Activated CD8-positive, alpha-beta memory T cell treated with anti-CD3 and anti-CD28 coated beads, Interleukin-2, amount 50 U/mL, for 1 hour (primary cell): Measurements from ENCODE around the gene BLZF1.
"Not testable (repeated sequence)": the region's sequence is repeated elsewhere in the genome, so short reads cannot be mapped to it uniquely, and the experiment has no call there.

ENCODE experiments used
- DNase-seq: peaks from one replicate; pipeline ENCODE4 v3.0.0-alpha.2; 2020; ENCODE audit errors: extremely low read depth

BLZF1 gene, protein sequence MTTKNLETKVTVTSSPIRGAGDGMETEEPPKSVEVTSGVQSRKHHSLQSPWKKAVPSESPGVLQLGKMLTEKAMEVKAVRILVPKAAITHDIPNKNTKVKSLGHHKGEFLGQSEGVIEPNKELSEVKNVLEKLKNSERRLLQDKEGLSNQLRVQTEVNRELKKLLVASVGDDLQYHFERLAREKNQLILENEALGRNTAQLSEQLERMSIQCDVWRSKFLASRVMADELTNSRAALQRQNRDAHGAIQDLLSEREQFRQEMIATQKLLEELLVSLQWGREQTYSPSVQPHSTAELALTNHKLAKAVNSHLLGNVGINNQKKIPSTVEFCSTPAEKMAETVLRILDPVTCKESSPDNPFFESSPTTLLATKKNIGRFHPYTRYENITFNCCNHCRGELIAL

DNA sequence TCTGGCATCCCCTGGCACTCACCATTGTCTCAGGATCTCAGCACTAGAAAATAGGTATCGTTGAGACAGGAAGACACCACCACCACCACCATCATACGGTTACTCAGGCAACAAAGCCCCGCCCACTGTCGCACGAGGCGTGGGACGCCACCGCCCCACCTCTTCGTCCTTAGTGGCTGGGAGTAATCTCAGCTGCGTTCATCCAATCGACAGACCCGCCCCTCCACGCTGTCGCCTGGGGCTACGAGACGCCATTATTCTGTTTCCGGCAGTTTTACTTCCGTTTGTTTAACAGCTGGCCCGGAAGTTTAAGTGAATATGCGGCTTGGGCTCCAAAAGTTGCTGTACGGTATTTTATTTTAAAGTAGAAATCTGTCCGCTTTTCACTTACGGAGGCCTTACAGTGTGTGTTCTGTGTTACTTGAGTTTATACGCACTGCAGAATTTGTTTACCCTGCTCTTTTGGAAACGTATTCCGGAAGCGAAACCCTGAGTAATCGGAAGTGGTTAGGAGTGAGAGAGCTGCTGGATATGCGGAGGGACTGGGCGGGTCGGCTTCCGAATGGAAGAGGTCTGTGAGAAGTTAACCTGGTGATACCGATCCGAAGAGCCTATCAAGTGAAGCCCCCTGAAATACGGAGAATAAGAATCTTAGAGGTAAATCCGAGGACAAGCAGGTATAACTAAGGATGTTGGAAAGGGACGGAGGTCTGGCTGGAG lies at the start of gene BLZF1, which contains the start of gene NME7:
Gene BLZF1 (plus strand): TSS at position 510 of the 720 bp plus-strand sequence. CDS start 1,328 bp downstream, outside the sequence.
Gene NME7 (minus strand): TSS at position 112 of the 720 bp plus-strand sequence. CDS start 87 bp downstream, at position 25.
- DNase-seq, result peak; percentile 94

DNA sequence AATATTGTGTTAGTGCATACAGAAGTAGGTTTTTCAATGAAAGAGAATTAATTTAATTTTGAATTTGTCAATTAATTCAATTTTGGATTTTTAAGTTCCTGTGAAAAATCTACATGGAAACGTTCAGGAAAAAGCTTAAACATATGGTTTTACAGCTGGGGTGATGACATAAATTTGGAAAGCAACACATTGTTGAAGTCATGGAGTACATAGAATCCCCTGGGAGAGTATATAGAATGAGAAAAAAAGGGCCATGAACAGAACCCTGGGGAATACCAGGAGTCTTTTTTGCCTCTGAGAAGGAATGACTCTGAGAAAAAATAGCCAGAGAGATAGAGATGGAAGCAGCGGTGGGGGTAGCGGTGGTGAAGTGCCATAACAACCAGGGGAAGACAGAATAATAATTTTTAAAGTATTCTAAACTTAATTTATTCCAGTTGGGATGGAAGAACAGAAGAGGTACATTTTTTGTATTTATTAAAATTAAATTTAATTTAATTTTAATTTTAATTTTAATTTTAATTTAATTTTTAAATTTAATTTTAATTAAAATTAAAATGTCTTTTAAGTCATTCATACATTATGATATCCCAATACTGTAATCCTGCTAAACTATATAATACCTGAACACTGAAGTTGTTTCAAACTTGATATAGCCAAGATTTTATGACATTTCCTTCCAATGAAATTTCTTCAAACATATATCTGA lies 49.3 kb upstream of the BLZF1 start:
- DNase-seq, result no peak

DNA sequence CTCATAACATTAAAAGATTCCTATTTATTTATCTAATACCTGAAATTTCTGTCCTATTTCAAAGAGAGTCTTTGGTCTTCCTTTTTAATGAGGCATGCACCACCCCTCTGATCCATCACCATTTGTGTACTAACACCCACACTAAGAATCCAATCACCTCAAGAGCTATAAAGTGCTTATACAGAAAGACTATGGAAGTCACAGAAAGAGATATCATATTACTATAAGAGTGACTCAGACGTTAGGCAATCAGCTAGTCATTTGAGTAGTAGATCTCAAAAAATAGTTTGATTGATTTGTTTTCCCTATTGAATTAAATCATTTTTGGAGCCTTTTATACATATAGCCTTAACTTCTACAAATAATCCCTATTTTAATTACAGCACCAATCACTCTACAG lies 46.5 kb upstream of the BLZF1 start:
- no peak for DNase-seq

DNA sequence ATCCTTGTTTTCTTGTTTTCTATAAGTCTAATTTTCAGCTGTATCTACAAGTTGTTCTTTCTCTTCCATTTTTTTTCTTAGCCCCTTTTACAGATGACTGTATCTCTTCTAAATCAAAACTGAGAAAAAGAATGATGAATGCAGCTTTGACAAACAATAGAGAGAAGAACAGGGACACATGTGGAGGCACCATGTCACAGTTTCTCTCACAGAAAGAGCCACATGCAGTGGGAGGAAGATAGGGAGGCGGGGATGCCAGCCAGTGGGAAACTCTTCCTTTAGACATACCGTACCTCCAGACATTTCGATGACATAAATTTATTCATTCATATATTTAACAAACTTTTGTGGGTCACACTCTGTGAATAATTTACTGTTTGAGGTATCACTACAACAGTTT lies 45.9 kb upstream of the BLZF1 start:
- DNase-seq, result no peak

DNA sequence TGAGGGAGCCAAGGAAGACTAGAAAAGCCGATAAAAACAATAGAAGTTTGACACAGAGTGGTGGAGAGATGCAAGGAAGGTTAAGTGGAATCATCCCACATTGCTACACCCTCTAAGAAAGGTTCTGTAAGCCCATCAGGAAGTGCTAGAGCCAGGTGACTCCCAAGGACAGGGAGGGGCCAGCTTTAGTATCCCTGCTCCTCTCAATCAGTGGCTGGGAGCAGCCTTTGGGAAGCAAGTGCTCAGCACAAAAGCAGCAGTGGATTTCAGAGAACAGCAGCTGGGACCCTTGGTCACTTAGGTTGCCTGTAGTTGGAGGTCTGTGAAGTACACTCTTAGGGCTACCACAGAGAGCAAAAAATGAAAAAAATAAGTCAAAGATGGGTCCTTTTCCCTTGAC lies 42.9 kb upstream of the BLZF1 start:
- no peak for DNase-seq

DNA sequence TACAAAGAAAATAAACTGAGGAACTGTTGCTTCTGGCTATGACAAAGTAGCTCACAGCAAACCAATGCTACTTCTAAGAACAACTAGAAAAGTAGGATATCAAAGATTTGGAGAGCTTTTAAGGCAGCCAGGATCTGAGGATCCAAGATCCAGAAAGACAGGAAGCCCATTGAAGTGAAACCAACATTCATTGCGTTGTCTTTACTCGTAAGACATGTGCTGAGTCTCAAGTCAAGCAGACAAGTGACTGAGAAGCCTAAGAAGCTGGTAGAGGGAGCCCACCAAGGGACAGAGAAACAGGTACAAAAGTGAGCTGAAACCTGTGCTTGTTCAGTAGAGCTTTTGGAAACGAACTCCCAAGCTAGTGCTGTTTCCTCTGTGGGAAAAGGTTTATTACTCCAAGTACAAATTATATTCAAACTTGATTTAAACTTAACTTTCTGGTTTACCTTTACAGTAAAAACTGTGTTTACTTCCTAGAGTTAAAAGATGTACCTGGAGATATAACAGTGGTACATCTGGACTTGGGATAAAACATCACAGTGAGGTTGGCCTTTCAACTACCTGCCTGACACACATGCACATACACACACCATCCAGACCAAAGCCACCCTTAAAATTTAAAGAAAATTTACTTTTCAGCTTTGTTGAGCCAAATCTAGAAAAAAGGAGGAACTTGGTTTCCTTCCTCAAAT lies 41.6 kb upstream of the BLZF1 start:
- no peak for DNase-seq

DNA sequence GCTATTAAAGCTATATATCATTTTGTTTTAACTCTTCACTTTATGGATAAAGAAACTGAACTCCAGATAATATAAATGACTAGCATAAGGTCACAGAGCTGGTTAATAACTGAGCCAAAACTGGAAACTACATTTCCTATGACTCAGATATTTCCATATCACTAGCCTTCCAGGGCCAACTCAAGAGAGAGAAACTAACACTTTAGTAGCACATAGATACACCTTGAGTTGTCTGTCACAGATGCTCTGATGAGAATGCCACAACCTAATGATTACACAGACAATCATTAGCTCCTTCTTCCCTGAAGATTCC lies 41.1 kb upstream of the BLZF1 start:
- no peak for DNase-seq

DNA sequence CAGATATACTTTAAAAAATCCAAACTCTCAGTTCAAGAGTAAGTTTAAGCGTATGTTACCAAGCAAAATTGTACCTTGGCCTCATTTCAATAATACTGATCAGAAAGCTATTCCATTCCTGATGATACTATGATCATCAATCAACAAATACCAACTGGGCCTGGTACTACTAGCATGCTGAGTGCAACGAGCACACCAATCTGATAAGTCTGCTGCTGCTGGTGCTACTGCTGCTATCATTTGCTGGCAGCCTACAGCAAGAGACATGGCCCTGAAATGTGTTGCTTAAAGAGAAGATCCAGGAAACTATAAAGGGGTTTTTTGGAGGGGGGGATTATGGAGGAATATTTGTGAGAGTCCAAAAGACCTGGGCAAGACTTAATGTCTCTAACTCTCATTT lies 40.1 kb upstream of the BLZF1 start:
- DNase-seq, result no peak

DNA sequence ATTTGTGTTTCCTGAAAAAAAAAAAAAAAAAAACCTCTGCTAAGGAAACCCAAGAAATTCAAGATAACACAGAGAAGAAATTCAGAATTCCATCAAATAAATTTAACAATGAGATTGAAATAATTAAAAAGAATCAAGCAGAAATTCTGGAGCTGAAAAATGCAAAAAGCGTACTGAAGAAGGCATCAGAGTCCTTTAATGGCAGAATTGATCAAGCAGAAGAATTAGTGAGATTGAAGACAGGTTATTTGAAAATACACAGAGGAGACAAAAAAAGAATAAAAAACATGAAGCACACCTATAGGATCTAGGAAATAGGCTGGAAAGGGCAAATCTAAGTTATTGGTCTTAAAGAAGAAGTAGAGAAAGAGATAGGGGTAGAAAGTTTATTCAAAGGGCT lies 38.6 kb upstream of the BLZF1 start:
- no peak for DNase-seq

DNA sequence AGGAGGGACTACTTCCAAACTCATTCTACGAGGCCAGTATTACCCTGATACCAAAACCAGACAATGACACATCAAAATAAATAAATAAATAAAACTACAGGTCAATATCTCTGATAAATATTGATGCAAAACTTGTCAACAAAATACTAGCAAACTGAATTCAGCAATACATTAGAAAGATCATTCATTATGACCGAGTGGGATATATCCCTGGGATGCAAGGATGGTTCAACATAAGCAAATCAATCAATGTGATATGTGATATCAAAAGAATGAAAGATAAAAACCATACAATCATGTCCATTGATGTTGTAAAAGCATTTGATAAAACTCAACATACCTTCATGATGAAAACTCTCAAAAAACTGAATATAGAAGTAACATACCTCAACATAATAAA lies 37.1 kb upstream of the BLZF1 start:
- no peak for DNase-seq

DNA sequence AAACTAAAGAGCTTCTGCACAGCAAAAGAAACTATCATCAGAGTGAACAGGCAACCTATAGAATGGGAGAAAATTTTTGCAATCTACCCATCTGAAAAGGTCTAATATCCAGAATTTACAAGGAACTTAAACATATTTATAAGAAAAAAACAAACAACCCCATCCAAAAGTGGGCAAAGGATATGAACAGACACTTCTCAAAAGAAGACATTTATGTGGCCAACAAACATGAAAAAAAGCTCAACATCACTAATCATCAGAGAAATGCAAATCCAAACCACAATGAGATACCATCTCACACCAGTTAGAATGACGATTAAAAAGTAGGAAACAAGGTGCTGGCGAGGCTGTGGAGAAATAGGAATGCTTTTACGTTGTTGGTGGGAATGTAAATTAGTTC lies 33.3 kb upstream of the BLZF1 start:
- DNase-seq, result not testable (repeated sequence)

DNA sequence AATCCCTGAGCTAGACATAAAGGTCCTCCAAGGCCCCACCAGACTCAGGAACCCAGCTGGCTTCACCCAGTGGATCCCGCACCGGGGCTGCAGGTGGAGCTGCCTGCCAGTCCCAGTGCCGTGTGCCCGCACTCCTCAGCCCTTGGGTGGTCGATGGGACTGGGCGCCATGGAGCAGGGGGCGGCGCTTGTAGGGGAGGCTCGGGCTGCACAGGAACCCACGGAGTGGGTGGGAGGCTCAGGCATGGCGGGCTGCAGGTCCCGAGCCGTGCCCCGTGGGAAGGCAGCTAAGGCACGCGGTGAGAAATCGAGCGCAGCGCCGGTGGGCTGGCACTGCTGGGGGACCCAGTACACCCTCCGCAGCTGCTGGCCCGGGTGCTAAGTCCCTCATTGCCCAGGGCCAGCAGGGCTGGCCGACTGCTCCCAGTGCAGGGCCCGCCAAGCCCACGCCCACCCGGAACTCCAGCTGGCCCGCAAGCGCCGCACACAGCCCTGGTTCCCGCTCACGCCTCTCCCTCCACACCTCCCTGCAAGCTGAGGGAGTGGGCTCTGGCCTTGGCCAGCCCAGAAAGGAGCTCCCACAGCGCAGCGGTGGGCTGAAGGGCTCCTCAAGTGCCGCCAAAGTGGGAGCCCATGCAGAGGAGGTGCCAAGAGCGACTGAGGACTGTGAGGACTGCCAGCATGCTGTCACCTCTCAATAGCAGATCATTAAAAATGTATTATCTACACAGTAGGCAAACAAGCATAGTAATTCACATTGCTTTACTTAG lies 30.9 kb upstream of the BLZF1 start:
- not testable (repeated sequence) for DNase-seq

DNA sequence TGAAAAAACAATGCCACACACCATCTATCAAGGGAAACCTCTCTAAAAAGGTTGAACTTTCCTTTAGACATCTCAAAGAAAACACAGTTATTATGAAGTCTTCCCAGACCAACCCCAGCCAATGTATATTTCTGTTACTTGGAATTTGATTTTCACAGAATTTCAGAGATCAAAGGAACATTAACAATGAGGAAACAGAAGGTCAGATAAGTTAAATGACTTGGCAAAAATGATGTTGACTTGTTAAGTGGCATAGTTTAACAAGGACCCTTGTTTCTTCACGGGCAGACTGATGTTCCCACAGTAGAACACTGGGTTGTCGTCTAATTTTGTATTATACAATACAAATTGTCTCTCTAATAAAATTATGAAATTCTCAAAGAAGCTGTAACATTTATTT lies 29.4 kb upstream of the BLZF1 start:
- no peak for DNase-seq

DNA sequence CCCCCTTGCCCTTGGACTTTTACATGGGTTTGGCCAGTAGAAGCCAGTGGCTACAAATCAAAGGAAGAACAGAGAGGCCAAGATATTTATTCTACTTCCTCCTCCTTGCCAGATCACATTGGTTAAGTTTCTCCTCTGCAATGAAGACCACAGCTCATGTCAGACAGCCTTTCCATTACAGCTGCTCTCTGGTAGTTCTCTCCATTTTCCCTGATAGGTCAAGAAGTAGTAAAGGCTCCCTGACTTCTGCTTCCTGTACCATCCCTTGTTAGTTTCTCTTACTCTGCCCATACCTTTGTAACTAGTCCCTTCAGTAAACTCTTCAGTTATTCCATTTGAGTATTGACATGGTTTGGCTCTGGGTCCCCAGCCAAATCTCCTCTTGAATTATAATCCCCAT lies 28.2 kb upstream of the BLZF1 start:
- DNase-seq, result no peak

DNA sequence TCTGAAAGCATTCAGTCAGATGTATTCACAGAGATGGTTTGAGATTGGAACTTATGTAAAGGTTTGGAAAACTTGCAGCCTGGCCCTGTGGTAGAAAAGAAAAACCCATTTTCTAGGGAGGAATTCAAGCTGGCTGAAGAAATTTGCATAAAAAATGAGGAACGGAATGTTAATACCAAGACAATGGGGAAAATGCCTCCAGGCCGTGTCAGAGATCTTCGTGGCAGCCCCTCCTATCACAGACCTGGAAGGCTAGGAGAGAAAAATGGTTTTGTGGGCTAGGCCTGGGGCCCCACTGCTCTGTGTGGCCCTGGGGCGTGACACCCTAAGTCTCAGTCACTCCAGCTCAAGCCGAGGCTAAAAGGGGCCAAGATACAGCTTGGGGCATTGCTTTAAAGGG lies 27.1 kb upstream of the BLZF1 start:
- DNase-seq, result no peak

DNA sequence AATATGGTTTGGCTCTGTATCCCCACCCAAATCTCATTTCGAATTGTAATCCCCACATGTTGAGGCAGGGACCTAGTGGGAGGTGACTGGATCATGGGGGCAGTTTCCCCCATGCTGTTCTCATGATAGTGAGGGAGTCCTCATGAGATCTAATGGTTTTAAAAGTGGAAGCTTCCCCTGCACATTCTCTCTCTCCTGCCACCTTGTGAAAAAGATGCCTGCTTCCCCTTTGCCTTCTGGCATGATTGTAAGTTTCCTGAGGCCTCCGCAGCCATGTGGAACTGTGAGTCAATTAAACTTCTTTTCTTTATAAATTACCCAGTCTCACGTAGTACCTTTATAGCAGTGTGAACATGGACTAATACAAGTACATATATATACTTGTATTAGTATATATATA lies 25.9 kb upstream of the BLZF1 start:
- not testable (repeated sequence) for DNase-seq

DNA sequence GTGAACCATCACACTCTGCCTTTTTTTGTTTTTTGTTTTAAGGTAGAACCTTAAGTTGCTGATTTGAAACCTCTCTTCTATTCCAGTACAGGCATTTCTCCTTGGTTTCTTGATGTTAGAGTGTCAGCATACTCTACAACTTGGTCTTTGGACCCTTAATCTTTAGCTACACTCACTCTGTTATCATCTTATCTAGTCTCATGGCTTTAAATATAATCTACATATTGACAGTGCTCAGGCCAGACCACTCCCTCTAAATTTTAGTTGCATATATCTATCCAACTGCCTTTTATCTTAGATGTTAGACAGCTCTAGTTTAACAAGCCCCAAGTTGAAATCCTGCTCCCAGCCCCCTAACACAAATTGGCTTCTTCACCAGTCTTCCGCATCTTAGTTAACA lies 22.5 kb upstream of the BLZF1 start:
- no peak for DNase-seq

DNA sequence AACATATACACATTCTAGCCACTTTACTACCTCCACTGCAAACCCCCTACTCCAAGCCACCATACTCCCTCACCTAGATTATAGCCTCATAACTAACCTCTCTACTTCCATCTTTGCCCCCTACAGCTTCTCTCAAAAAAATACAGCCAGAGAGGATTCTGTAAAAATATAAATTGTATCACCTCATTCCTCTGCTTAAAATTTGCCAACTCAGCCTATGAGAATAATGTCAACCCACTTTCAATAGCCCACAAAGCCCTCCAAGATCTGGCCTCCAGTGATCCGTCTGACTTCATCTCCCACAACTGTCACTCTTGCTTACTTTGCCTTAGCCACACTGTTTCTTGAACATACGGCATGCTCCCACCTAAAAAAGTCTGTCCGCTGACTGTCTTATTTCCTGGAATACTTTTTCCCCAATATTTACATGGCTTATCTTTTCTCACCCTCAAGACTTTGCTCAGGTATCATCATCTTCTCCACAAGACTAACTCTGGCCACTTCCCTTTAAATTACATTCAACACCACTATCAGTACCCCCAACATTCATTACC lies 21.9 kb upstream of the BLZF1 start:
- DNase-seq, result no peak

DNA sequence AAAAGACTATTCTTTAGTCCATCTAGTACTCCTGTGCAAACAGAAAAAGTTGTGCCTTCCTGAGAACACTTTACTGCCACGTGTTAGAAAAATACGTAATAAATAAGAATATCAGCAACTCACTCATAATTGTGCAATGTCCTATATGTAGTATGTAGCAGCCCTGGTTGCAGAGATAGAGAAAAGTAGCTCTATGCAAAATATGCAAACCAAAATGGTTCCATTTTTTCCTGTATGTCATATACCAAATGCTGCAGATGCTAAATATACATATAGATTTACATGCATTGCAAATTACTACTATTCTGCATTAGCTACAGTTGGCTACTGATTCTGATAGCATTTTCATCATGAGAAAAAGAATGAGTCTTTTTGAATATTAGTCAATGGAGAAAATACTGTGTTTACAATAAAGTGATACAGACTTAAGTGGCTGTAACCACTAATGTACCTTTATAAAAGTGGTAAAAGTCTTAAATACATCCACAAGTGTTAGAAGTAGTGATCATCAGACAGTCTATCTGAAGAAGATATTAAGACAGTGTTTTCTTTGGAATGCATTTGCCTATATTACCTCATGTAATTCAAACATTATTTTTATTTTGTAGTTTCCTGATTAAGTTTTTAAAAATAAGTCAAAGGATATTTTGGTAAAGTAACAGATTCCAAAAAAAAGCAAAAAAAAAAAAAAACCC lies 20.2 kb upstream of the BLZF1 start:
- DNase-seq, result no peak

DNA sequence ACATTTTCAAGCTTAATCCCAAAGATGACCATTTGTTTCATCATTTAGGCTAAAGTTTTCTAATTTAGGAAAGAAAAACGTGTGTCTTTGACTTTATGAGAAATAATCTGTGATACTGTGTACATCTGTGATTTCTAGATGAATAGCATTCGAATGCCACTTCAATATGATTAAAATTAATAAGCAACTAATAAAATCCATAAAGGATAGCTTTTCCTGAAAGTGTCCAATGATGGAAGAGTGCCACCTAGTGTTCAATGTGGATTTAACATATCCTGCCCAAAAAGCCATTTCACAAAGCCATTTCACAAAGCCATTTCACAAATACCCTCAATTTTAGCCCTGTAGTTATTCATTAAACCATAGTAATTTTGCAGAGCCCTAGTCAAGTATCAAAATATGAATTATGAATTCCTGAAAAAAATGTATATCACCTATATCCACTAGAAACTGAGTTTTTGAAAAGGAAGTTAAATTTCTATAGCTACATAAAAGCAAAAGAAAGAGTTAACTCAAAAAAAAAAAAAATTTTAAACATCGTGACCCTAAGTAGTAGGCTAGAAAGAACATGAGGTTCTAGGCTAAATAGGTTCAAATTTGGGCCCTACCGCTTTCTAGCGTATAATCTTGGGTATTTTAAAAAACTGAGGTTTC lies 19.5 kb upstream of the BLZF1 start:
- DNase-seq, result no peak
